Activated CD4-positive, alpha-beta memory T cell treated with anti-CD3 and anti-CD28 coated beads for 36 hours (primary cell): Measurements from ENCODE around the gene SLC16A7. TPM values are rescaled to one million over a fixed set of nuclear protein-coding genes. Genes with fewer than 3 reads are reported as not detected.

ENCODE experiments used
- CTCF ChIA-PET: fragments of 350-600 bp; sonication (Branson Sonifier 250); formaldehyde crosslinking; loops from one replicate; lab custom pipeline; 2021; ENCODE audit warnings: antibody characterized with exemption, inconsistent platforms; lab: Charles Lee
- POLR2A ChIA-PET: fragments of 350-600 bp; sonication (Branson Sonifier 250); formaldehyde crosslinking; loops from one replicate; lab custom pipeline; 2021; ENCODE audit warnings: antibody characterized with exemption; lab: Charles Lee
- DNase-seq: peaks from one replicate; pipeline ENCODE4 v3.0.0-alpha.2; 2020
- H3K27ac Mint-ChIP-seq: one replicate; pipeline ENCODE4 v1.8.0; 2021; ENCODE audit warnings: mixed read lengths
- H3K27me3 Mint-ChIP-seq: one replicate; pipeline ENCODE4 v1.8.0; 2021; ENCODE audit warnings: mixed read lengths
- H3K36me3 Mint-ChIP-seq: one replicate; pipeline ENCODE4 v1.8.0; 2021; ENCODE audit warnings: mixed read lengths
- H3K4me1 Mint-ChIP-seq: one replicate; pipeline ENCODE4 v1.8.0; 2021; ENCODE audit warnings: low read depth, mixed read lengths
- H3K4me3 Mint-ChIP-seq: one replicate; pipeline ENCODE4 v1.8.0; 2021; ENCODE audit warnings: mild to moderate bottlenecking, mixed read lengths
- H3K9me3 Mint-ChIP-seq: one replicate; pipeline ENCODE4 v1.8.0; 2021; ENCODE audit warnings: mixed read lengths
- intact Hi-C: fragments of 100-400 bp; cut with micrococcal nuclease; formaldehyde crosslinking; loops from one replicate; pipeline ENCODE4 v1.15.1; 2023
- total RNA-seq, 2 experiments: library from RNA; stranded (reverse); gene quantifications; one replicate each; pipeline ENCODE4 v1.2.3, GENCODE V29; 2021

SLC16A7 gene, protein sequence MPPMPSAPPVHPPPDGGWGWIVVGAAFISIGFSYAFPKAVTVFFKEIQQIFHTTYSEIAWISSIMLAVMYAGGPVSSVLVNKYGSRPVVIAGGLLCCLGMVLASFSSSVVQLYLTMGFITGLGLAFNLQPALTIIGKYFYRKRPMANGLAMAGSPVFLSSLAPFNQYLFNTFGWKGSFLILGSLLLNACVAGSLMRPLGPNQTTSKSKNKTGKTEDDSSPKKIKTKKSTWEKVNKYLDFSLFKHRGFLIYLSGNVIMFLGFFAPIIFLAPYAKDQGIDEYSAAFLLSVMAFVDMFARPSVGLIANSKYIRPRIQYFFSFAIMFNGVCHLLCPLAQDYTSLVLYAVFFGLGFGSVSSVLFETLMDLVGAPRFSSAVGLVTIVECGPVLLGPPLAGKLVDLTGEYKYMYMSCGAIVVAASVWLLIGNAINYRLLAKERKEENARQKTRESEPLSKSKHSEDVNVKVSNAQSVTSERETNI
- total RNA-seq = 10 to 100 TPM; 35.8 to 36.6 TPM

DNA sequence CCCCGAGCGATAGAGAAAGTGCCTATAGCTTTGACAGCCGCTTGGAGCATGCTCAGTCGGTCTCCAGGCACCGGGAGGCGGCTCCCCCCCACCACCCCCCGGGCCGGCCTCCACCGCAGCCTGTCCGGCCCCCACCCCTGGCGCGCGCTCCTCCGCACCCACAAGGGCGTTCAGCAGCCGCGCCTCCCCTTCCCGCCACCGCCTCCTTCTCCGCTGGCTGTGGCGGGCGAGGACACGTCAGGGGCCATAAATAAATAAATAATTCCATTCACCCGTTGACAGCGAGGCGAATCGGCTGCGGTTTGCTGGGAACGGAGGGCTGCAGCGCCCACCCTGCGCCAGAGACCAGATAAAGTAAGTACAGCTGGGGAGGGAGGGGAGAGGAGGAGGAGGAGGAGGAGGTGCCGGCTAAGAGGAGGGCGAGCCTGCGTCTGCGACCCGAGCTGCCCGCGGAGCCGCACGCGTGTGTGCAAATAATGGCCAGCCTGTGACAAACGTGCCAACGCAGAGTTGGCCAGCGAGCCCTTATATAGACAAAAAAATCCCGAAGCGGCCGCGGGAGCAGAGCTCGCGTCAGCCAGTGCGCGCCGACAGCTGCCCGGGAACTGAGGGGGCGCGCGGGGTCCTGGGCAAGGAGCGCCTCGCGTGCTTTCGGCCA is at the start of gene SLC16A7:
TSS of gene SLC16A7 (plus strand) at position 147 of the 658 bp plus-strand sequence. CDS start 108,773 bp downstream, outside the sequence.
- intact Hi-C loops = loop anchor here (2.0 to 5.0 kb wide), 4 partner anchors 13 to 1843 kb away; partner anchors contain the start of genes ATP23 and CDK4
- CTCF ChIA-PET = interaction anchor here (1.2 to 1.6 kb wide), 3 partner anchors 8 to 239 kb away, joined by 3 to 7 read pairs (median 5); no protein-coding TSS in a partner anchor
- Mint-ChIP-seq H3K27me3 (no peaks in the 10 kb centered on the region), H3K9me3 (no peaks in the 10 kb centered on the region), H3K4me1 (peaks cover 45% of the 10 kb centered on the region), H3K4me3 (peak within 1 kb of the TSS; percentile 81), H3K36me3 (peaks cover 19% of the 10 kb centered on the region), H3K27ac (peak within 1 kb of the TSS; percentile 100)
- peak; percentile 89 for DNase-seq
- POLR2A ChIA-PET = interaction anchor here (0.7 to 1.1 kb wide), 3 partner anchors 11 to 176 kb away, joined by 3 to 4 read pairs (median 3); no protein-coding TSS in a partner anchor

DNA sequence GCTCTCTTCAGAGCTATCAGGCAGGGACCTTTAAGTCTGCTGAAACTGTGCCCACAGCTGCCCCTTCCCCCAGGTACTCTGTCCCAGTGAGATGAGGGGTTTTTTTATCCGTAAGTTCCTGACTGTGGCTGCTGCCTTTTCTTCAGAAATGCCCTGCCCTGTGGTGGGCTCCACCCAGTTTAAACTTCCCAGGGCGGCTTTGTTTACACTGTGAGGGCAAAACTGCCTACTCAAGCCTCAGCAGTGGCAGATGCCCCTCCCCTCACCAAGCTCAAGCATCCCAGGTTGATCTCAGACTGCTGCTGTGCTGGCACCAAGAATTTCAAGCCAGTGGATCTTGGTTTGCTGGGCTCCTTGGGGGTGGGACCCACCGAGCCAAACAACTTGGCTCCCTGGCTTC is 46.9 kb upstream of the SLC16A7 start:
- no peaks in the 10 kb centered on the region for H3K36me3 Mint-ChIP-seq
- intact Hi-C loops = no loop called here
- H3K4me1 Mint-ChIP-seq = peaks cover 20% of the 10 kb centered on the region
- no peak overlapping the region for H3K27ac Mint-ChIP-seq
- ChIA-PET POLR2A (no interaction called here), CTCF (no interaction called here)
- H3K9me3 Mint-ChIP-seq = no peaks in the 10 kb centered on the region
- H3K4me3 Mint-ChIP-seq = no peak overlapping the region
- DNase-seq = peak; percentile 12
- H3K27me3 Mint-ChIP-seq = no peaks in the 10 kb centered on the region

DNA sequence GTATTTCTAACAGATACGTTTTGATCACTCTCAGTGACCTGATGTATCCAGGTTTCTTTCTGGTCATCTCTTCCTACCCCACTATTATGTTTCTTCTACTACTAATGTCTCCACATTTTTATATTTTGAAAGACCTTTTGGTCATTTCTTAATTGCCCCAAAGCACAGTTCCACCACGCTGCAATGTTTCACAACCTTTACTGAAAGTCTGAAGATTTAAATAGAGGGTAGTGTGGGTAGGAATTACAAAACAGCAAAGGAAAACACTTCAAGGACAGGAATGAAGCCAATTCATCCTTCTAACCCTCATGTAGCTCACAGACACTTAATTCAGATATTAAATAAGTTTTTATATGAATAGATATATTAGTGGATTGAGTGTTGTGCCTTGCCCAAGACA is 36.1 kb upstream of the SLC16A7 start:
- no peaks in the 10 kb centered on the region for H3K9me3 Mint-ChIP-seq
- no peaks in the 10 kb centered on the region for H3K4me1 Mint-ChIP-seq
- intact Hi-C loops = no loop called here
- H3K36me3 Mint-ChIP-seq = no peaks in the 10 kb centered on the region
- CTCF ChIA-PET = no interaction called here
- H3K27me3 Mint-ChIP-seq = peaks cover 3% of the 10 kb centered on the region
- no peak for DNase-seq
- H3K4me3 Mint-ChIP-seq = no peak overlapping the region
- no peak overlapping the region for H3K27ac Mint-ChIP-seq
- POLR2A ChIA-PET = no interaction called here

DNA sequence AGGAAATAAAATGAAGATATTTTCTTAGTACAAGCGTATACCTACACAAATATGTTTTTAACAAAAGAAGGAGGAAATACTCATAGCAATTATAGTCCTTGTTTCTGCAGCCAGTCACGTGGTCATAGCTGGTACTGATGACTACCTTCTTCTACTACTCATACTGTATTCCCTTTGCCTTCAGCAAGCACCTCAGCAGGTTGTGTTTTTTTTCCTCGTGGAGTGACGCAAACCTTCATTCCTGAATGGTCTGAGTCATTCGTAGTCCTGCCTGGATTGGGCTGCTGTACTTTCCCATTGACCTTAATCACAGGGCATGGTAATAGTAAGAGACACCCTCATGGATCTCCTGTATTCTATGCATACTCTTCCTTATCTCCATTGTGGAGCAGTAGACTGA is 25.7 kb upstream of the SLC16A7 start:
- ChIA-PET CTCF (no interaction called here), POLR2A (no interaction called here)
- intact Hi-C loops = no loop called here
- Mint-ChIP-seq H3K36me3 (no peaks in the 10 kb centered on the region), H3K27ac (no peak overlapping the region), H3K4me3 (no peak overlapping the region), H3K9me3 (no peaks in the 10 kb centered on the region), H3K27me3 (peaks cover under 1% of the 10 kb centered on the region), H3K4me1 (peaks cover 4% of the 10 kb centered on the region)
- DNase-seq = no peak

DNA sequence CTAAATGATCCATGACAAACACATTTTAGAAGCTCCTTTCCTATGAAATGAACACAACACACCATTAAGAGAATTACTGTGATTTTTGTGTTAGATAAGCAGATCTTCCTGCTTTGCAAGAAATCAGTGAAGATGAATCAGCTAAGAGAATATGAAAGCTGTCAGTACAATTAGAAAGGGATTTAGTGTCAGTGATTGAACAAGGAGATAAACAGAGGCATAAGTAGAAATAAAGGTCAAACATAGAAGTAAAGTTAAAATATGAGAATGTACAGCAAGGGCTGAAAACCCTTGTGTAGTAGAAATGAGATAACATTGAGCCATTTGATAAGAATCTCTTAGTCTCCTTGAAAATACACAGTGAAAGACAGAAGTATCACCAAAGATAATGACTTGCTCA is 21.4 kb upstream of the SLC16A7 start:
- no peaks in the 10 kb centered on the region for H3K27me3 Mint-ChIP-seq
- H3K36me3 Mint-ChIP-seq = no peaks in the 10 kb centered on the region
- intact Hi-C loops = no loop called here
- DNase-seq = no peak
- CTCF ChIA-PET = no interaction called here
- POLR2A ChIA-PET = interaction anchor here (0.7 kb wide), 1 partner anchor 725 kb away, joined by 3 read pairs; no protein-coding TSS in a partner anchor
- H3K27ac Mint-ChIP-seq = no peak overlapping the region
- H3K4me3 Mint-ChIP-seq = no peak overlapping the region
- no peaks in the 10 kb centered on the region for H3K9me3 Mint-ChIP-seq
- H3K4me1 Mint-ChIP-seq = peaks cover 23% of the 10 kb centered on the region

DNA sequence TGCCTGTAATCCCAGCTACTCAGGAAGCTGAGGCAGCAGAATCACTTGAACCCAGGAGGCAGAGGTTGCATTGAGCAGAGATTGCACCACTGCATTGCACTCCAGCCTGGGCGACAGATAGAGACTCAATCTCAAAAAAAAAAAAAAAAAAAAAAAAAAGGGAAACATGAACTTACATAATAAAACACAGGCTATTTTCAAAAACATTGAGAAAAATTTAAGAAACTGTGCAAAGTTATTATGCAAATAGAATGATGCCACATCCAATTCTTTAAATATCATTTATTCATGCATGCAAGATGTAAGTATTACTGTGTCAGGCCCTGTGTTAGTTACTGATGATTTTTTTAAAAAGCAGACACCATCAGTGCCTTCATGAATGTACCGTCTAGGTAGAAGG is 20.0 kb upstream of the SLC16A7 start:
- H3K4me3 Mint-ChIP-seq = no peak overlapping the region
- POLR2A ChIA-PET = no interaction called here

DNA sequence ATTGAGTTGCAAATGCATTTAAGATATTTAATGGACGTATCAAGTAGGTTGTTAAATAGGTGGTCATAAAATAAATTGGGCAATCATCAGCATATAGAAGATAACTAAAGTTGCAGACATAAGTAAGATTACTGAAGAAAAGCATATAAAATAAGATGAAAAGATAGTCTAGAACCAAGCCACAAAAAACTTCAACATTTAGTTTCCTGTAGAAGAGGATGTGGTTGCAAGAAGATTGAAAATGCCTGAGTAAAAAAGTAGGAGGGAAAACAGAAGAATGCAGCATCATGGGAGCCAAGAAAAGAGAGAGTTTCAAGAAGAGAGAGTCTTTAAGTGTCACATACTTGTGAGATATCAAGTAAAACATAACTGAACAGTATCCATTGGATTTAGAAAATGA is 17.6 kb upstream of the SLC16A7 start:
- POLR2A ChIA-PET = no interaction called here
- peaks cover 31% of the 10 kb centered on the region for H3K4me1 Mint-ChIP-seq
- H3K27ac Mint-ChIP-seq = no peak overlapping the region
- H3K9me3 Mint-ChIP-seq = no peaks in the 10 kb centered on the region
- H3K4me3 Mint-ChIP-seq = no peak overlapping the region
- H3K36me3 Mint-ChIP-seq = no peaks in the 10 kb centered on the region
- H3K27me3 Mint-ChIP-seq = no peaks in the 10 kb centered on the region
- intact Hi-C loops = no loop called here
- CTCF ChIA-PET = no interaction called here
- no peak for DNase-seq

More for the DNA sequence above, 20.0 kb upstream of the SLC16A7 start:
- Mint-ChIP-seq H3K27ac (no peak overlapping the region), H3K9me3 (no peaks in the 10 kb centered on the region), H3K36me3 (no peaks in the 10 kb centered on the region), H3K4me1 (peaks cover 27% of the 10 kb centered on the region), H3K27me3 (no peaks in the 10 kb centered on the region)
- intact Hi-C loops = no loop called here
- CTCF ChIA-PET = no interaction called here
- DNase-seq = no peak

DNA sequence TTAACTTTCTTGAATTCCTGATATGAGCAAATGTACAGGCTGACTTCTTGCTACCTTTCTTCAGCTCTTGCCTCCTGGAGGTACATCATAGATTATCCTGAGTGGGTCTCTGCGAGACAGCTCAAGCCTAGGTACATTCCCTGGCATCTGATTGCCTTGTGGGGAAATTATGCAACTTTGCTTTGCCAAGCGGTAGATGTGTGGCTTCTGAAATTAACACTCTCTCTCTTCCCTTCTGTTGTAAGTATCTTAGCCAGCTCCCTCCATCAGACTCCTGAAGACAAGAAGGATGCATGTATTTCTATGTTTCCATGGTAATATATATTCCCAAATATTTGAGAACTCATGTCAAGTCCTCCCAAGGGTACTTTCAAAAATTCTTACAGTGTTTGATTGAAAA is 16.2 kb upstream of the SLC16A7 start:
- no peaks in the 10 kb centered on the region for H3K36me3 Mint-ChIP-seq
- no peak overlapping the region for H3K27ac Mint-ChIP-seq
- CTCF ChIA-PET = no interaction called here
- H3K27me3 Mint-ChIP-seq = no peaks in the 10 kb centered on the region
- DNase-seq = no peak
- H3K9me3 Mint-ChIP-seq = no peaks in the 10 kb centered on the region
- H3K4me1 Mint-ChIP-seq = peaks cover 28% of the 10 kb centered on the region
- POLR2A ChIA-PET = no interaction called here
- intact Hi-C loops = no loop called here
- H3K4me3 Mint-ChIP-seq = no peak overlapping the region

DNA sequence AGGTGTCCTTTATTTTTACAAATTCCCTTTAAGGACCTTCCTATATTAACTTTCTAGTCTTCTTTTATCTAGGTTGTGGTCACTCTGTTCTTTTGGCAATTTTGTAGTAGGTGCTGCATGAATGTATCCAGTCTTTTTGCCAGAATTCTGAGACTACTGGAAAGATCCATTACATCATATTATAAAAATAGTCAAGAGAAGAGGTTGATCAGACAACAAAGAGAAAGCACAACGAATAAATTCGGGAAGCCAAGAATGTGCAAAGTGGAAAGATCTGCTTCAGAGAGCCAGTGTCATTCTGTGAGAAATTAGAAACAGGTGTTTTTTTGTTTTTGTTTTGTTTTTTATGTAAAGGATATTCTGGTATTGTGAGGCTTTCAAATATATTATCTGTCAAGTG is 15.8 kb upstream of the SLC16A7 start:
- CTCF ChIA-PET = no interaction called here
- DNase-seq = no peak
- H3K27ac Mint-ChIP-seq = no peak overlapping the region
- POLR2A ChIA-PET = no interaction called here
- no peaks in the 10 kb centered on the region for H3K9me3 Mint-ChIP-seq
- peaks cover 28% of the 10 kb centered on the region for H3K4me1 Mint-ChIP-seq
- intact Hi-C loops = no loop called here
- H3K27me3 Mint-ChIP-seq = no peaks in the 10 kb centered on the region
- H3K4me3 Mint-ChIP-seq = no peak overlapping the region
- no peaks in the 10 kb centered on the region for H3K36me3 Mint-ChIP-seq

DNA sequence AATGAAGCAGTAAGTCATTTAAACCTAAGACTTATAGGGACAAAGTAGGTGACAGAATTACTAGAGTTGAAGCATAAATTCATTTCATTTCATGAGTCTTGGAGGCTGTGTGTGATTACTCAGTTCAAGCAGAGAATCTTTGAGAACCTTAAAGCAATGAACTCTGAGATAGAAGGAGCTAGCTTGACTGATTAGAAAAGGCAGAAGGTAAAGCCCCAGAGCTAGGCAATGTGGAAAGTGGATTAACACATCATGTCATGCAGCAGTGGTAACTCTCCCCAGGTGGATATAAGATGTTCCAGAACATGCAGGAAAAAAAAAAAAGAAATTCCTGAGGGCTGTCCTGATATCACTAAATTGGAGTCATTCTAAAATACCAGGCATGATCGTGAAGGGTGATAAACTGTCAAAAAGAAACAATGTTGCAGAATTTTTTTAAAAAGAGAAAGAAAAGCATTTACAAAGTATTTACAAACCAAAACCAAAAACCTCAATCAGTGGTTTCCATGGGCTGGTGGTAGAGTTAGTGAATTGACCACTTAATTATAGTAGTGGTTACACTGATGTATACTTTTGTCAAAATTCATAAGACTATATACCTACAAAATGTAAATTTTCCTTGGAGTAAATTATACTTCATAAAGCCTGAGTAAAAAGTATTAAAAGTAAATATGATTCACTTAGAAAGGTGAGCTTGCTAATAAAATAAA is 12.7 kb upstream of the SLC16A7 start:
- DNase-seq = no peak
- no peak overlapping the region for H3K27ac Mint-ChIP-seq
- H3K4me1 Mint-ChIP-seq = peaks cover 16% of the 10 kb centered on the region
- ChIA-PET CTCF (no interaction called here), POLR2A (no interaction called here)
- H3K9me3 Mint-ChIP-seq = no peaks in the 10 kb centered on the region
- no peak overlapping the region for H3K4me3 Mint-ChIP-seq
- intact Hi-C loops = loop anchor here (2.0 kb wide), 1 partner anchor 14 kb away; the partner anchor contains the start of gene SLC16A7
- no peaks in the 10 kb centered on the region for H3K36me3 Mint-ChIP-seq
- no peaks in the 10 kb centered on the region for H3K27me3 Mint-ChIP-seq

DNA sequence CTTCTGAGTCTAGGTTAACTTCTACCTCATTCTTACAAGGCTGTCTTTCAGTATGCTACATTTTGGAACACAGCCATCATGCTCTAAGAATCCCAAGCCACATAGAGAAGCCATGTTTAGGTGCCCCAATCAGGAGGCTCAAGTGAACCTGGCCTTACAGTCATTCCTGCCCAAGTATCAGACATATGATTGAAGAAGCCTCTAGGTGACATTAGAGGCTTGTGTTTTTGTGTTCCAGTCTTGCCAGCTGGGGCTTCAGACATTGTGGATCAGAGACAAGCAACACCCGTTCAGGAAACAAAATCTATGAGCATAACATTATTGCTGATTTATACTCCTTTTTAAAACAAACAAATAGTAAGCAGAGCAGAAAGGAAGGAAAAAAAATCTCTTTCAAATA is 8.1 kb upstream of the SLC16A7 start:
- peaks cover 5% of the 10 kb centered on the region for H3K4me1 Mint-ChIP-seq
- intact Hi-C loops = no loop called here
- no peaks in the 10 kb centered on the region for H3K27me3 Mint-ChIP-seq
- DNase-seq = no peak
- H3K9me3 Mint-ChIP-seq = no peaks in the 10 kb centered on the region
- H3K27ac Mint-ChIP-seq = no peak overlapping the region
- no peak overlapping the region for H3K4me3 Mint-ChIP-seq
- CTCF ChIA-PET = no interaction called here
- POLR2A ChIA-PET = no interaction called here
- H3K36me3 Mint-ChIP-seq = no peaks in the 10 kb centered on the region

DNA sequence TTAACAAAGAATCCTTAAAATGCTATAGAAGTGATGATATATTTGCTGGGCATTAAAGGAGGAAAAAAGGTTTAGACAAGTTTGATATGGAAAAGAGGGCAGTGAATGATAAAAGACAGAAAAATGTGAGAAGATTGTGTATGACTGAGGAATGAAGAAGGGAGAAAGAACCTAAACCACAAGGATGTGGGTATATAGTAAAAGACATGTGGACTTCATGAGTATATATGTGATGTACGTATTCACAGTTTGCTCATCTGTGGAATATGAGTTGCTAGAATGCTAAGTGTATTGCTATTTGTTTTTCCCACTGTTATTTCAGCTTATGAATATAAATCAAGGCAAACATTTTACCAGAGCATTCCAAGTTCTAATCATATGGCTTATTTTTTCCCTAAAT is 2.1 kb upstream of the SLC16A7 start:
- Mint-ChIP-seq H3K36me3 (peaks cover 7% of the 10 kb centered on the region), H3K4me3 (no peak overlapping the region), H3K9me3 (no peaks in the 10 kb centered on the region), H3K4me1 (peaks cover 32% of the 10 kb centered on the region), H3K27me3 (no peaks in the 10 kb centered on the region), H3K27ac (peak overlapping the region; percentile 1)
- no peak for DNase-seq
- CTCF ChIA-PET = no interaction called here
- intact Hi-C loops = no loop called here
- POLR2A ChIA-PET = no interaction called here
